ENCODE data around the gene MYLK4.

MYLK4 gene

DNA sequence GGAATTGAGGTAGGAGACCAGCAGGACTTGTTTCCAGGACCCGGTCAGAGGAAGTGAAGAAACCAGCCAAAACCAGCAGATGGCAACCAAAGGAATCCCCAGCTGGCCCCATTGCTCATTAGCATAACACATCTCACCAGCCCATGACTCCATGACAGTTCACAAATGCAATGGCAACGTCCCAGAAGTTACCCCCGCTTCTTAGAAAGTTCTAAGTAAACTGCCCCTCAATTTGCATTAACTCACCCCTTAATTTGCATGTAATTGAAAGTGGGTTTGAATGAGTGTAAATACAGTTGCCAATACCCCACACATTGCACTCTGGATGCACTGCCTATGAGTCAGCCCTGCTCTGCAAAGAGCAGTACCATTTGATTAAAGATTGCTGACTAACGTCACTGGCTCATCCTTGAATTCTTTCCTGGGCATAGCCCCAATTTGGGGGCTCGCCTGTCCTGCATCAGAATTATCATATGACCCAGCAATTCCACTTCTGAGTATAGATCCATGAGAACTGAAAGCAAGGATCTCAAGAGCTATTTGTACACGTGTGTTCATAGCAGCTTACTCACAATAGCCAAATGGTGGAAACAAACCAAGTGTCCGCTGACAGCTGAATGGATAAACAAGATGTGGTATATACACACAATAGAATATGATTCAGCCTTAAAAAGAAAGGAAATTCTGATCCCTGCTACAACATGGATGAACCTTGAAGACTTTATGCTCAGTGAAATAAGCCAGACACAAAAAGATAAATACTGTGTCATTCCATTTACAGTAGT is 36.4 kb downstream of the MYLK4 start:
- Mint-ChIP-seq H3K4me1 (peaks cover 6% of the 10 kb centered on the region), H3K27me3 (peaks cover 2% of the 10 kb centered on the region), H3K4me3 (no peak overlapping the region), H3K36me3 (peaks cover 9% of the 10 kb centered on the region), H3K9me3 (peaks cover 8% of the 10 kb centered on the region), H3K27ac (no peak overlapping the region)

DNA sequence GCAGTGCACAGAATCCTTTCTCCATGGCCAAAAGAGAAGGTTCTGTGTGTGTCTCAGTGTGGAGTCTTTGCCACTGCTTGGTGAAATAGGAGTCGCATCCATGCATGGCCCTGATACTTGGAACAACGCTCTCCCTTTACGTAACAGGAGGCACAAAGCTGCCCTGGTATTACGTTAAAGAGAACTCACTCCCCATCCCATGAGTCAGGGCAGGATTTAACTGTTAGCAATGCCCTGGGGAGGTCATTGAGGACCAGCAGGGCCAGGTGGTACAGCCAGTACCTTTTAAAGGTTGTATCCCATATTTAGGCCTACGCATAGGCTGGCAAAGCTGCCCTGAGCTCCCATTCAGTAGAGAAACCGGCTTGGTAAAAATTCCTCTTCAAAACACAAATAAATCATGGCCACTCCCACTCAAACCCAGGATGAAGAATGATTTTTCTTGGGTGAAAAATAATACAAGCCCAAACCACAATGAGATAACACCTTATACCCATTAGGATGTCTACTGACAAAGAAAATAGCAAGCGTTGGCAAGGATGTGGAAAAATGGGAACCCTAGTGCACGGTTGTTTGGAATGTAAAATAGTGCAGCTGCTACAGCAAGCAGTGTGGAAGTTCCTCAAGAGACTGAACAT is 37.1 kb downstream of the MYLK4 start:
- no peaks in the 10 kb centered on the region for H3K4me1 Mint-ChIP-seq
- H3K27me3 Mint-ChIP-seq, result peaks cover 2% of the 10 kb centered on the region
- peaks cover 8% of the 10 kb centered on the region for H3K9me3 Mint-ChIP-seq
- H3K27ac Mint-ChIP-seq, result no peak overlapping the region
- no peak overlapping the region for H3K4me3 Mint-ChIP-seq
- H3K36me3 Mint-ChIP-seq, result peaks cover 9% of the 10 kb centered on the region

DNA sequence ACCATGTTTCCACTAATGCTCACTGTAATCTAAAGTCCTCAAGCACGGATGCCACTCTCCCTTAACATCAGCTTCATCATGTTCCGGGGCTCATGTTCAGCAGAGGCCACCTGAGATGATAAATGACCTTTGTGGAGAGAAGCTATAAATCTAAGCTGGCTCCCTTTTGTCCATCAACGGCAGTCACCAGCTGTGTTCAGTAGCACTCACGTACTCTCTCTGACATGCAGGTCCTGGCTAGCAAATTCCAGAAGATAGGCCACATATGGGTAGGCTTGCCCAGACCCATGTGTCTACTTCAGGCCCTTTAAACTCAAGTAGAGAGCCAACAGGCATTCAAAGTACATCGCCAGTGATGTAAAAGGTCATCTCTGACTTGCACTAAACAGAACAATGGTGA is 38.6 kb downstream of the MYLK4 start:
- H3K4me1 Mint-ChIP-seq, result no peaks in the 10 kb centered on the region
- no peak overlapping the region for H3K4me3 Mint-ChIP-seq
- peaks cover 9% of the 10 kb centered on the region for H3K36me3 Mint-ChIP-seq
- peaks cover 8% of the 10 kb centered on the region for H3K9me3 Mint-ChIP-seq
- no peak overlapping the region for H3K27ac Mint-ChIP-seq
- H3K27me3 Mint-ChIP-seq, result peaks cover 5% of the 10 kb centered on the region

DNA sequence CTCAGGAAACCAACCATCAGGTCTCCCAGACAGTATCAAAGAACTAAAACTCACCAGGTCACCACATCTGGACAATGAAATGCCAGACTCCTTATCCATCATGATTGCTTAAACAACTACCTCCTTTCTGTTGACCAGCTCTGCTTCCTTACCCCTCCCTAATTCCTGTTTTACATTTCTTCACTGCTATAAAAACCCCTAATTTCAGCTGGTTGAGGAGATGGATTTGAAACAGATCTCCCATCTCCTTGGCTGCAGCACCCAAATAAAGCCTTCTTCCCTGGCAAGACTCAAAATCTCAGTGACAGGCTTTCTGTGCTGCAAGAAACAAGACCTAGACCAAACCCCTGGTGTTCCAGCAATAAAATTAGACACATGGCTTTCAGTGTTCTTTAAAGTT is 40.3 kb downstream of the MYLK4 start:
- Mint-ChIP-seq H3K4me3 (no peak overlapping the region), H3K27ac (no peak overlapping the region), H3K27me3 (peaks cover 5% of the 10 kb centered on the region), H3K36me3 (peaks cover 9% of the 10 kb centered on the region), H3K4me1 (no peaks in the 10 kb centered on the region), H3K9me3 (peaks cover 8% of the 10 kb centered on the region)

DNA sequence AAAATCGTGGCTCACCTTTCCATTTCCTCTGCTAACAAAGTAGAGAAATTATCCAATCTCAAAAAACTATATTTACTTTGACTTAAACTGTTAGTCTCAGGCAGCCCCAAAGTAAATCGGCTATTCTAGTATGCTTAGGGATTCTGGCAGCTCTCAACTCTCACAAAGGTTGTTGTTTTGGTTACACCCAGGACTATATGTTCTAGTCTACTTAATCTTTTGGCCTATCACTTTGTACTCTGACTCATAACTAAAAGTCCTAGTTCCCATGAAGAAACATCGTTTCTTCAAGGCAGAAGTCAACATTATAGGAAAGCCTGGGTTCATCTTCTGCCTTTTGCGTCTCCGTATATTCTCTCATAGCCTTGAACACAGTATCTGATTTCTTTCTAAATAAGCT is 42.3 kb downstream of the MYLK4 start:
- H3K27me3 Mint-ChIP-seq, result peaks cover 5% of the 10 kb centered on the region
- H3K27ac Mint-ChIP-seq, result no peak overlapping the region
- H3K4me1 Mint-ChIP-seq, result no peaks in the 10 kb centered on the region
- no peak overlapping the region for H3K4me3 Mint-ChIP-seq
- H3K36me3 Mint-ChIP-seq, result peaks cover 9% of the 10 kb centered on the region
- peaks cover 8% of the 10 kb centered on the region for H3K9me3 Mint-ChIP-seq

DNA sequence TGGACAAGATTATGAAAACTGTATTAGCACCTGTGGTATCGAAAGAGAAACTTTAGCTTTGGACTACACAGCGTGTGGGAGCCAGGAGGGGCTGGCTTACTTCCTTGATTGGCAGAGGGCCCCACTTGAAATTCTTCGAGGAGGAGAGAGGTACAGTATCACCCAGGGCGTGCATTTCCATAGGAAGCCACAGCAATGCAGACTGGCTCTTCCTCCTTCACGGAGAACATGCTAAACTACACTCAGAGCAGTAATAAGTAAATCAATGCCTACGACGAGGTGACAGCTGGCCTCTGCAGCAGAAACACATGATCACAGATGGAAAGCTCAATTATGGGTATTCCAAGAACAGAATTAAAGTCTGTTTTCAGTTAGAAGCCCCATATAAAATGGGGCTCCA is 44.2 kb downstream of the MYLK4 start:
- Mint-ChIP-seq H3K4me3 (no peak overlapping the region), H3K27ac (no peak overlapping the region), H3K9me3 (peaks cover 8% of the 10 kb centered on the region), H3K4me1 (no peaks in the 10 kb centered on the region), H3K36me3 (peaks cover 9% of the 10 kb centered on the region), H3K27me3 (peaks cover 3% of the 10 kb centered on the region)

DNA sequence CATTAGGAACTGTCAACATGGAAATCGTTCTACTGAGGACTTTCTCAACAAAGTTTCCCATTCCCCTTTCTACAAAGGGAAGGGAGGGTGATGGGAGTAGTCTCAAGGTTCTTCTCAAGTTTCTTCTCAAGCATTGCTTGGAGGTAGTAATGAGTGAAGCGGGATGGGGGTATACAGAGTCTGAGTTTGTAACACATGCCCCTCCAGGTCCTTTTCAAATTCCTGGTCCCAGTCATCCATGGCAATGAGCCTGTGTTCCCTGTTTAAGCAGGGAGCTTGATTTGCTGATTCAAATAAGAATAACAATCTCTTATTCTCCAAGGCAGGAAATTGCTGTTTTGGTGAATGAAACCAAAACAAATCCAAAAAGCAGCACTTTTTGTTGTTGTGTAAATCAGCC is 45.5 kb downstream of the MYLK4 start:
- Mint-ChIP-seq H3K27me3 (peaks cover 3% of the 10 kb centered on the region), H3K27ac (no peak overlapping the region), H3K4me1 (no peaks in the 10 kb centered on the region)

DNA sequence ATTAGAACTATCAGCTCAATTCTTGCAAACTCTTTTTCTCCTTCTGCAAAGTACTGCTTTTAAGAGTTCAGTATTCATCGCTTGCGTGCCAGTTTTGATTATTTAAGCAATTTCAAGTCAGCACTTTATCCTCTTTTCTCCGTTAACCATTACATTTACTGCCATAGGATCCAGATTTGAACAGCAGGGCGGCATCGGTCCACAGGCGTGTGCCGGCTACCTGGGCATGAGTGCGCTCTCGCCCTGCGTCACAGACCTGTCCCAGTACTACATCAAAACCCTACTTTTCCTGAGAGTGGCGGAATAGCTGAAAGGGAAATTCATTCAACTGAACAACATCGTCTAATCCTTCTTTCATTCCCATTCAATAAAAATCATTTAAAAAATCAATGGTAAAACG is 53.4 kb downstream of the MYLK4 start:
- H3K36me3 Mint-ChIP-seq, result no peaks in the 10 kb centered on the region
- no peak overlapping the region for H3K4me3 Mint-ChIP-seq
- no peaks in the 10 kb centered on the region for H3K9me3 Mint-ChIP-seq
- H3K4me1 Mint-ChIP-seq, result no peaks in the 10 kb centered on the region
- no peak overlapping the region for H3K27ac Mint-ChIP-seq
- H3K27me3 Mint-ChIP-seq, result peaks cover 4% of the 10 kb centered on the region

More for the DNA sequence above, 45.5 kb downstream of the MYLK4 start:
- no peak overlapping the region for H3K4me3 Mint-ChIP-seq
- no peaks in the 10 kb centered on the region for H3K9me3 Mint-ChIP-seq
- H3K36me3 Mint-ChIP-seq, result peaks cover 3% of the 10 kb centered on the region

DNA sequence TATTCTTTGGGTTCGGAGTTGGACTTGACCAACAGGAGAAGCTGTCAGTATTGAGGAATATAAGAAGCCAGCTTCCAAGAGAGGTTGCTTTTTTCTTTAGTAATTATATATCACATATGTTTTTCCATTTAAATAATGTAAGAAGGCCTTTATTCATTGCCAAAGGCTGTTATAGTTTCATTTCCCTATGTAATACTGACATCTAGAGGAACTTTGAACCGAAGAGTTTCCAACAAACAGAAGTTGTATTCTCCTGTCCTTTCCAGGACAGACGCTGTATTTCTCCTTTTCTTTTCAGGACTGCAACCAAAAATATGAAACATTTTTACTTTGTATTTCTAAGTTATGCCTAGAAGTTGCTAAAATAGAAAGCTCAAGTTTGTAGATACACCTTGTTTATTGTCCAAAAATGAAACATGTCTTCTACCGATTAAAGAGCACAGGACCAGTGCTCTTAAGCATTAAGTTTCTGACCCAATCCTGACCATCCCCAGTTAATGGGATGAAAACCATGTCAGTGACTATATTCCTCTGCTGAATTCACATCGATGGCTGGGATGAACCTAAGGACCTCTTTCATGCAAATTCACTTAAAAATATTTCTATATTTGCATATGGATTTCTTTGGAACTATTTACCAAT is 55.1 kb downstream of the MYLK4 start:
- Mint-ChIP-seq H3K4me1 (no peaks in the 10 kb centered on the region), H3K4me3 (no peak overlapping the region), H3K9me3 (no peaks in the 10 kb centered on the region), H3K27me3 (peaks cover 4% of the 10 kb centered on the region), H3K36me3 (no peaks in the 10 kb centered on the region), H3K27ac (no peak overlapping the region)

DNA sequence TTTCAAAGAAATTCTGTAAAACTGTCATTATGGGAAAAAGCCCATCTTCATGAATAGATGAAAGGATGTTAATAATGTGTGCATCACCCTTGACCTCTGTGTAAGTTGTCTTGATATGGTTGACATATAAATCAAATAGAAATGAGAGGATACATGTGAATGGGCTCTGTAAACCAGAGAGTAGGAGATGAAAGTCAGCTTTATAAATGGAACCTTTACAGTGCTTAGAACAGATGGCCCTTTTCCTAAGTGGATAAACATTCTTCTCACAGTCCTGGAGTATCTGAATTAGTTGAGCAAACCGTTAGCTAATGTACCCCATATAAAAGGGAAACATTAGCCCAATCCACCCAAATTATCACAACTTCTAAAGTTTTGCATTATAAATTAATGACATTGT is 57.5 kb downstream of the MYLK4 start:
- no peak overlapping the region for H3K27ac Mint-ChIP-seq

DNA sequence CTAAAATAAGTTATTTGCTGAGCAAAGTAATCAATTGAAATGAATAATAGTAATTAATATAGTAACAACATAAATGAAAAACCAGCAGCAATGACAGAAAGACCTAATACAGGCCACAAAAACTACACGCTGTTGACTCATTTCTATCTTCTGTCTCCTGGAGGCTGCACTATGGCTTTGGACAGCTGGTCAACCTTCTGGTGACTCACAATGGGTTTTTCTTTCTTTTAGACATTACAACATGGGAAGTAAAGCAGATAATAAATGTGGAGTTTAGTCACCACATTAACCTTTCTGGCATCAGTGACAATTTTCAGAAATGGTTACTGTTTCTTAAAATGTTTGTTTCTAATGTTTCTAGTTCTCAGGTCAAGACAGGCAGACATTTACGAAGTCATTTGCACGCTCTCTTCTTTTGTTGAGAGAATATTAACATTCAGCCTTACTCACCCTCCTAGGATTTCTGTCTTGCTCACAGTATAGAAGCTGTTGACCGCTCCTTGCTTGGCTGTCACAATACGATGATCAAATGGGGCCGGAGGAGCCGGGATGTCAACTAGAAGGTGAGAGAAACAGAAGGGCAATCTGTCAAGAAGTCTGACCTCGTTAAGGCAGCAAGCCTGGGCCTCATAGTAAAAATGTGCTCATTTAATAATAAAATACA is 62.2 kb downstream of the MYLK4 start:
- H3K36me3 Mint-ChIP-seq, result peaks cover 1% of the 10 kb centered on the region
- no peak overlapping the region for H3K4me3 Mint-ChIP-seq
- no peaks in the 10 kb centered on the region for H3K9me3 Mint-ChIP-seq
- no peaks in the 10 kb centered on the region for H3K4me1 Mint-ChIP-seq
- H3K27ac Mint-ChIP-seq, result no peak overlapping the region
- no peaks in the 10 kb centered on the region for H3K27me3 Mint-ChIP-seq

More for the DNA sequence above, 57.5 kb downstream of the MYLK4 start:
- H3K9me3 Mint-ChIP-seq, result no peaks in the 10 kb centered on the region
- no peaks in the 10 kb centered on the region for H3K36me3 Mint-ChIP-seq
- H3K4me3 Mint-ChIP-seq, result no peak overlapping the region
- H3K4me1 Mint-ChIP-seq, result no peaks in the 10 kb centered on the region
- peaks cover 2% of the 10 kb centered on the region for H3K27me3 Mint-ChIP-seq

DNA sequence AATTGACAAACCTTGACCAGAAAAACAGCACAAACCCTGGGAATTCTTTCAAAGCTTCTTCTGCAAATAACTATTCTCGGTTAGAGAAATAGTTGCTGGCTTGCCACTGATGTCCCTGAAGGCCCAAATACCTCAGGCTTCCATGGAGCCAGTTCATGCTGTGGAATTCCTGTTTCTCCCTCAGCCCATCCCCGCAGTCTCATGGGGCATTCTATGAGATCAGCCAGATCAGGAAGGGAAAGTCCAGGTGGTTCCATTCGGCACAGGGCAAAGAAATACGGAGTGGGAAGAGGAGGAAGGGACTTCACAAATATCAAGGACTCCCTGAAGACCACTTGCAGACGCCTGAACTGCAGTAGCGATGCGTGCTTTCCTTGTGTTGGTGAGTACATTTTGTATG is 63.3 kb downstream of the MYLK4 start:
- Mint-ChIP-seq H3K4me1 (no peaks in the 10 kb centered on the region), H3K27me3 (no peaks in the 10 kb centered on the region)

DNA sequence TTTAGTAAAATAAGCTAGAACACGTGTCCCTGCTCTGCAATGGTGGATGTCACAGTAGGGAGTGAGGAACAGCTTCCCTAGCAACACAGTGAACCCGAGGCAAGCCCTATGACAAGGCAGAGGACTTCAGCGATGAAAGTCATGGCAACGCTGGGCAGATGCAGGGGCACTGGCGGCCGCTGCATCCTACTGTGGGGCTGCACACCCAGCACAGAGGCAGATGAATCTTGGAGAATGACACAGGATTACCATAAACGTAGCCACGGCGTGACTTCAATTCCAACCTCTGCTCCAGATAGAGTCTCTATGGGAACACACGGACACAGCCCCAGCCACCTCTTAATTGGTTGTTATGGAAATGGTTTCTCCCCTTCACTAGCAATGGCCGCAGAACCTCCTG is 64.2 kb downstream of the MYLK4 start:
- H3K9me3 Mint-ChIP-seq, result no peaks in the 10 kb centered on the region
- H3K36me3 Mint-ChIP-seq, result peaks cover 1% of the 10 kb centered on the region
- no peak overlapping the region for H3K4me3 Mint-ChIP-seq
- H3K4me1 Mint-ChIP-seq, result no peaks in the 10 kb centered on the region
- no peak overlapping the region for H3K27ac Mint-ChIP-seq
- H3K27me3 Mint-ChIP-seq, result no peaks in the 10 kb centered on the region

More for the DNA sequence above, 63.3 kb downstream of the MYLK4 start:
- H3K9me3 Mint-ChIP-seq, result no peaks in the 10 kb centered on the region
- no peak overlapping the region for H3K4me3 Mint-ChIP-seq
- H3K36me3 Mint-ChIP-seq, result peaks cover 1% of the 10 kb centered on the region
- H3K27ac Mint-ChIP-seq, result no peak overlapping the region

DNA sequence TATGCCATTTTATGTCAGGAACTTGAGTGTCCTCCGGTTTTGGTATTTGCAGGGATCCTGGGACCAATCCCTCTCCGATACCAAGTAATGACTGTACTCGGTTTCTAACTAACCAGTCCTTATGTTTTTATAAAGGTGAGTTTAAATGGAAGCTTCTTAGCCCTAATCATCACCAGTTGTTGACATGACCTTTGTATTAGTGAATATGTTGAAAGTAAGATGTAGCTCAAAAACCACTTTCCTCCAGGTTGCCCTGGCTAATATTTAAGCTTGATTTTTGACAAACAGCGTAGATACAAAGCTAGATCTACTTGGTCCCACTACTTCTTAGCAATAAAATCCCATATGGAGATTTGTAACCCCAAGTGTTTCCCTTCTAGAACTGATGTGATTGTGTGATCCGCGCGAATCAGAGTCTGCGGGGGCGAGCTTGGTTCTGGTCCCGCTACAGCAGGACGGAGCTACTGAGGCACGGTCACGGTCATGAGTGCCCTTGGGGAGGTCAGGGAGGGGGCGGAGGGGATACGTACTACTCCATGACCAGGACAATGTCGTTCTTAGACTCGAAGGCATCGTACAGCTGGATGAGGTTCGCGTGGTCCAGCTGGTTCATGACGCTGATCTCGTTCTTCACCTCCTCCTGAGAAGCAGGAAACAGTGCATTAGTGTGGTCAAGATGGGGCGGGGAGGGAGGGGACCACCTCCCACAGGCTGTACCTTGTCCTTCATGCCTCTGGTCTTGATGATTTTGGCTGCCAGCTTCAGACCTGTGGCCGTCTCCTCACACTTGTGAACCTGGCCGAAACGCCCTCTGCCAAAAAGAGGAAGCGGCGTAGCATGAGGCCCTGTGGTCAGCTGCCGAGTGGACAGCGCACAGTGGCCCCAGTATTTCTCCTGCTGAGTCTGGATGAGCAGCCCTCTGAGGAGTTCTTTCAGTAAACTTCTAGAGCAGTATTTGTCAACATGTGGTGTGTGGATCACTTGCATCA is 65.7 kb downstream of the MYLK4 start:
- no peaks in the 10 kb centered on the region for H3K4me1 Mint-ChIP-seq
- H3K36me3 Mint-ChIP-seq, result peaks cover 1% of the 10 kb centered on the region
- H3K9me3 Mint-ChIP-seq, result no peaks in the 10 kb centered on the region
- no peak overlapping the region for H3K4me3 Mint-ChIP-seq
- H3K27me3 Mint-ChIP-seq, result no peaks in the 10 kb centered on the region
- H3K27ac Mint-ChIP-seq, result no peak overlapping the region

All from activated naive CD4-positive, alpha-beta T cell treated with anti-CD3 and anti-CD28 coated beads, Interleukin-2, amount 50 U/mL, for 24 hours (primary cell).